Retinal pigment epithelial cell (primary cell): ENCODE data around the gene NKAIN4.

Experiments used
- DNase-seq: peaks from one replicate; pipeline ENCODE4 v3.0.0-alpha.2; 2010; ENCODE audit warnings: low read depth
- H3K4me3 ChIP-seq: 2 replicates; pipeline ENCODE4 v1.5.1; 2011; ENCODE audit warnings: mild to moderate bottlenecking, low read length, control low read depth, moderate library complexity
- CTCF ChIP-seq: conservative IDR thresholded peaks from 2 replicates; pipeline ENCODE4 v1.5.1; 2011; ENCODE audit warnings: low read depth, low read length, control low read depth, inconsistent platforms

NKAIN4 gene

GRCh38 chr20:63268256-63268655 is 14.0 kb upstream of the NKAIN4 start:
- no peak for TF ChIP-seq CTCF
- DNase-seq: peak; percentile 51

GRCh38 chr20:63267691-63268090 is 13.4 kb upstream of the NKAIN4 start:
- no peak for TF ChIP-seq CTCF
- no peak overlapping the region for H3K4me3 ChIP-seq

More at GRCh38 chr20:63268256-63268655, 14.0 kb upstream of the NKAIN4 start:
- H3K4me3 ChIP-seq: no peak overlapping the region

GRCh38 chr20:63265891-63266515 is 11.7 kb upstream of the NKAIN4 start:
- no peak overlapping the region for H3K4me3 ChIP-seq
- no peak for DNase-seq
- TF ChIP-seq CTCF: no peak

More at GRCh38 chr20:63267691-63268090, 13.4 kb upstream of the NKAIN4 start:
- DNase-seq: no peak

- no peak for DNase-seq
- TF ChIP-seq CTCF: no peak
- H3K4me3 ChIP-seq: no peak overlapping the region
These were observed 10.3 kb upstream of the NKAIN4 start for GRCh38 chr20:63264519-63264918.

GRCh38 chr20:63264000-63264399 is 9.7 kb upstream of the NKAIN4 start:
- H3K4me3 ChIP-seq: no peak overlapping the region
- DNase-seq: no peak
- no peak for TF ChIP-seq CTCF

GRCh38 chr20:63262836-63263235 is 8.6 kb upstream of the NKAIN4 start:
- TF ChIP-seq CTCF: no peak
- DNase-seq: no peak
- no peak overlapping the region for H3K4me3 ChIP-seq

- TF ChIP-seq CTCF: no peak
- no peak for DNase-seq
- H3K4me3 ChIP-seq: no peak overlapping the region
These were observed 7.7 kb upstream of the NKAIN4 start for GRCh38 chr20:63261795-63262528.
